OCI-LY7 (cell line): ENCODE measurements around the gene PRSS38. TPM values are rescaled to one million over a fixed set of nuclear protein-coding genes. Genes with fewer than 3 reads are reported as not detected.

Source experiments
- BruUV-seq: library from RNA; stranded (reverse); fragments of 400-500 nt; replicated peaks from 2 replicates; lab custom pipeline; 2021; lab: Mats Ljungman, UMichigan
- CTCF ChIA-PET: fragments of 300-600 bp; sonication (Branson Sonifier 250); formaldehyde crosslinking; loops from one replicate; lab custom pipeline; 2022; ENCODE audit warnings: antibody characterized with exemption; ENCODE audit not compliant: unreplicated experiment; lab: Charles Lee
- POLR2A ChIA-PET: fragments of 300-600 bp; sonication (Branson Sonifier 250); formaldehyde crosslinking; loops from one replicate; lab custom pipeline; 2022; ENCODE audit warnings: antibody characterized with exemption; lab: Charles Lee
- DNase-seq: peaks from one replicate; pipeline ENCODE4 v3.0.0-alpha.2; 2015; ENCODE audit warnings: low spot score
- H2AFZ ChIP-seq: fragments of 200-600 bp; sonication (generic), shearing (Covaris generic); 2 replicates; pipeline ENCODE4 v1.6.1; 2014; ENCODE audit warnings: mild to moderate bottlenecking, antibody characterized with exemption, low read length, moderate library complexity
- H3K27ac ChIP-seq: fragments of 200-600 bp; sonication (generic); 2 replicates; pipeline ENCODE4 v1.5.1; 2014; ENCODE audit warnings: mixed run types, low read depth, mild to moderate bottlenecking, moderate library complexity, low read length, inconsistent platforms; ENCODE audit not compliant: poor library complexity, severe bottlenecking
- H3K36me3 ChIP-seq: fragments of 200-600 bp; sonication (generic); 2 replicates; pipeline ENCODE4 v1.6.1; 2014; ENCODE audit warnings: mild to moderate bottlenecking, antibody characterized with exemption, low read length, moderate library complexity, mixed read lengths; ENCODE audit not compliant: insufficient read depth
- H3K4me1 ChIP-seq: fragments of 200-600 bp; sonication (generic); 2 replicates; pipeline ENCODE4 v1.5.1; 2014; ENCODE audit warnings: mild to moderate bottlenecking, low read length; ENCODE audit not compliant: insufficient read depth, poor library complexity, severe bottlenecking
- H3K4me2 ChIP-seq: fragments of 200-600 bp; sonication (generic); 2 replicates; pipeline ENCODE4 v1.6.1; 2014; ENCODE audit warnings: mild to moderate bottlenecking, low read length
- H3K4me3 ChIP-seq: fragments of 200-600 bp; sonication (generic); 2 replicates; pipeline ENCODE4 v1.5.1; 2014; ENCODE audit warnings: mild to moderate bottlenecking, low read depth, low read length; ENCODE audit not compliant: poor library complexity, severe bottlenecking
- H3K79me2 ChIP-seq: fragments of 200-600 bp; sonication (generic); 2 replicates; pipeline ENCODE4 v1.6.1; 2016; ENCODE audit warnings: low read depth, mild to moderate bottlenecking, low read length, moderate library complexity, mixed read lengths; ENCODE audit not compliant: insufficient read depth
- H3K9me2 ChIP-seq: fragments of 200-600 bp; sonication (generic); 2 replicates; pipeline ENCODE4 v1.6.1; 2016; ENCODE audit warnings: mild to moderate bottlenecking, low read length, mixed read lengths; ENCODE audit not compliant: insufficient read depth
- H3K9me3 ChIP-seq: fragments of 200-600 bp; sonication (generic); 2 replicates; pipeline ENCODE4 v1.6.1; 2014; ENCODE audit warnings: mild to moderate bottlenecking, mixed run types, low read length, mixed read lengths
- H4K20me1 ChIP-seq: fragments of 200-600 bp; sonication (generic); 2 replicates; pipeline ENCODE4 v1.6.1; 2014; ENCODE audit warnings: mild to moderate bottlenecking, antibody characterized with exemption, low read length, moderate library complexity, mixed read lengths; ENCODE audit not compliant: insufficient read depth
- CTCF ChIP-seq: fragments of 200-600 bp; sonication (generic); conservative IDR thresholded peaks from 2 replicates; pipeline ENCODE4 v1.5.1; 2014; ENCODE audit warnings: mild to moderate bottlenecking, antibody characterized with exemption, low read length, moderate library complexity, mixed read lengths
- EZH2phosphoT487 ChIP-seq: fragments of 200-600 bp; sonication (generic); IDR thresholded peaks from 2 replicates; pipeline ENCODE4 v1.6.1; 2018; ENCODE audit warnings: low read depth, borderline replicate concordance, mild to moderate bottlenecking, mixed run types, antibody characterized with exemption, low read length, moderate library complexity, mixed read lengths
- intact Hi-C: fragments of 100-400 bp; cut with micrococcal nuclease; formaldehyde crosslinking; loops from one replicate; pipeline ENCODE4 v1.10.0; 2022; ENCODE audit not compliant: unreplicated experiment
- total RNA-seq, 2 experiments: library from RNA; depleted of rRNA in 1 of 2; stranded (reverse); fragments of >200 nt in 1 of 2; shearing (Covaris generic) in 1 of 2; gene quantifications; 2 replicates each; pipeline ENCODE4 v1.2.3, GENCODE V29; 2014 to 2022

Gene PRSS38
- total RNA-seq, 2 experiments from 2014 or later, result not detected

- TF ChIP-seq EZH2phosphoT487 (no peak), CTCF (no peak)
- ChIA-PET POLR2A (no interaction called here), CTCF (no interaction called here)
- Histone ChIP-seq H3K36me3 (no peaks in the 10 kb centered on the region), H3K79me2 (no peaks in the 10 kb centered on the region), H3K9me2 (no peaks in the 10 kb centered on the region), H2AFZ (no peak overlapping the region), H3K27ac (no peak overlapping the region), H3K9me3 (no peaks in the 10 kb centered on the region), H4K20me1 (no peaks in the 10 kb centered on the region), H3K4me2 (no peak overlapping the region), H3K4me3 (no peak overlapping the region), H3K4me1 (no peaks in the 10 kb centered on the region)
- intact Hi-C loops, result no loop called here
- no TSS peak for BruUV-seq
- DNase-seq, result no peak
Measured at GRCh38 chr1:227855687-227856086, 40.2 kb downstream of the PRSS38 start.

GRCh38 chr1:227856147-227856858 lies 40.8 kb downstream of the PRSS38 start:
- Histone ChIP-seq H3K4me3 (no peak overlapping the region), H3K27ac (no peak overlapping the region), H3K4me1 (no peaks in the 10 kb centered on the region), H3K9me2 (no peaks in the 10 kb centered on the region), H2AFZ (no peak overlapping the region), H4K20me1 (no peaks in the 10 kb centered on the region), H3K36me3 (no peaks in the 10 kb centered on the region), H3K9me3 (no peaks in the 10 kb centered on the region), H3K4me2 (no peak overlapping the region), H3K79me2 (no peaks in the 10 kb centered on the region)
- TF ChIP-seq EZH2phosphoT487, result no peak
- no peak for TF ChIP-seq CTCF
- BruUV-seq, result no TSS peak
- ChIA-PET POLR2A (no interaction called here), CTCF (no interaction called here)
- intact Hi-C loops, result no loop called here
- DNase-seq, result no peak

GRCh38 chr1:227864882-227865281 lies 49.4 kb downstream of the PRSS38 start:
- no peaks in the 10 kb centered on the region for H3K79me2 ChIP-seq
- no peaks in the 10 kb centered on the region for H3K9me2 ChIP-seq
- no peaks in the 10 kb centered on the region for H3K36me3 ChIP-seq
- no peaks in the 10 kb centered on the region for H3K4me1 ChIP-seq
- no peaks in the 10 kb centered on the region for H4K20me1 ChIP-seq
- intact Hi-C loops, result no loop called here
- DNase-seq, result no peak
- H3K9me3 ChIP-seq, result no peaks in the 10 kb centered on the region
- TF ChIP-seq CTCF, result no peak
- TF ChIP-seq EZH2phosphoT487, result no peak
- BruUV-seq, result no TSS peak
- ChIA-PET POLR2A (no interaction called here), CTCF (no interaction called here)
- H3K27ac ChIP-seq, result no peak overlapping the region
- H3K4me3 ChIP-seq, result no peak overlapping the region
- no peak overlapping the region for H3K4me2 ChIP-seq
- H2AFZ ChIP-seq, result no peak overlapping the region
